ENCODE data around the gene CDC37. TPM values are rescaled to one million over a fixed set of nuclear protein-coding genes. Genes with fewer than 3 reads are reported as not detected.
"Not testable (repeated sequence)": the region's sequence is repeated elsewhere in the genome, so short reads cannot be mapped to it uniquely, and the experiment has no call there.

The CDC37 gene
- total RNA-seq, 2 experiments from 2014 or later: 239 to 244 TPM

GRCh38 chr19:10404888-10405820 lies 1.8 kb upstream of the CDC37 start:
- H3K27me3 Mint-ChIP-seq: no peaks in the 10 kb centered on the region
- peak overlapping the region; percentile 95 for H3K27ac Mint-ChIP-seq
- POLR2A ChIA-PET: interaction anchor here (0.8 to 24.6 kb wide), 12 partner anchors 20 to 239 kb away, joined by 3 to 780 read pairs (median 5); partner anchors contain the start of genes CDKN2D, DNMT1, ICAM1 and MRPL4
- CTCF ChIA-PET: interaction anchor here (0.6 to 22.2 kb wide), 16 partner anchors 16 to 678 kb away, joined by 3 to 707 read pairs (median 4); partner anchors contain the start of genes CDKN2D, ICAM1, PDE4A and QTRT1
- H3K4me1 Mint-ChIP-seq: peaks cover 71% of the 10 kb centered on the region
- H3K36me3 Mint-ChIP-seq (ENCODE audit: low read depth): peaks cover 45% of the 10 kb centered on the region
- H3K9me3 Mint-ChIP-seq: no peaks in the 10 kb centered on the region
- H3K4me3 Mint-ChIP-seq: peak overlapping the region; percentile 83
- DNase-seq: peak; percentile 84

GRCh38 chr19:10402441-10403038 lies 802 bp downstream of the CDC37 start:
- POLR2A ChIA-PET: interaction anchor here (0.7 to 24.6 kb wide), 5 partner anchors 22 to 151 kb away, joined by 3 to 780 read pairs (median 5); partner anchors contain the start of genes ICAM1, PDE4A and RAVER1
- H3K27ac Mint-ChIP-seq: peak overlapping the region; percentile 95
- peak overlapping the region; percentile 83 for H3K4me3 Mint-ChIP-seq
- H3K4me1 Mint-ChIP-seq: peaks cover 58% of the 10 kb centered on the region
- H3K36me3 Mint-ChIP-seq (ENCODE audit: low read depth): peaks cover 45% of the 10 kb centered on the region
- no peak for DNase-seq
- no peaks in the 10 kb centered on the region for H3K27me3 Mint-ChIP-seq
- CTCF ChIA-PET: interaction anchor here (1.4 to 22.2 kb wide), 7 partner anchors 11 to 297 kb away, joined by 3 to 707 read pairs (median 15); partner anchors contain the start of genes ICAM1 and PDE4A
- H3K9me3 Mint-ChIP-seq: no peaks in the 10 kb centered on the region

- CTCF ChIA-PET: interaction anchor here (0.8 to 22.2 kb wide), 8 partner anchors 8 to 141 kb away, joined by 3 to 707 read pairs (median 10); partner anchors contain the start of genes ICAM1 and PDE4A
- DNase-seq: no peak
- peaks cover 36% of the 10 kb centered on the region for H3K4me1 Mint-ChIP-seq
Measured at GRCh38 chr19:10399878-10400277, 3.5 kb downstream of the CDC37 start.

GRCh38 chr19:10399340-10399739 lies 4.0 kb downstream of the CDC37 start:
- not testable (repeated sequence) for H3K4me3 Mint-ChIP-seq

More at GRCh38 chr19:10399878-10400277, 3.5 kb downstream of the CDC37 start:
- POLR2A ChIA-PET: interaction anchor here (1.1 to 24.6 kb wide), 3 partner anchors 20 to 129 kb away, joined by 4 to 780 read pairs (median 5); partner anchors contain the start of genes ICAM1, PDE4A and TYK2
- Mint-ChIP-seq H3K36me3 (ENCODE audit: low read depth) (peaks cover 61% of the 10 kb centered on the region), H3K27ac (no peak overlapping the region), H3K9me3 (no peaks in the 10 kb centered on the region), H3K4me3 (no peak overlapping the region), H3K27me3 (no peaks in the 10 kb centered on the region)

GRCh38 chr19:10398819-10399218 lies 4.5 kb downstream of the CDC37 start:
- Mint-ChIP-seq H3K27me3 (no peaks in the 10 kb centered on the region), H3K27ac (no peak overlapping the region), H3K4me1 (peaks cover 36% of the 10 kb centered on the region), H3K4me3 (no peak overlapping the region), H3K9me3 (no peaks in the 10 kb centered on the region), H3K36me3 (ENCODE audit: low read depth) (peaks cover 65% of the 10 kb centered on the region)
- ChIA-PET POLR2A (interaction anchor here (24.6 kb wide), 1 partner anchor 26 kb away, joined by 780 read pairs; the partner anchor contains the start of gene PDE4A), CTCF (interaction anchor here (0.8 to 22.2 kb wide), 6 partner anchors 7 to 140 kb away, joined by 3 to 707 read pairs (median 19); partner anchors contain the start of genes ICAM1 and PDE4A)
- no peak for DNase-seq

More at GRCh38 chr19:10399340-10399739, 4.0 kb downstream of the CDC37 start:
- not testable (repeated sequence) for H3K9me3 Mint-ChIP-seq, DNase-seq, H3K27me3 Mint-ChIP-seq, H3K27ac Mint-ChIP-seq
- ChIA-PET CTCF (interaction anchor here (0.8 to 22.2 kb wide), 6 partner anchors 8 to 141 kb away, joined by 3 to 707 read pairs (median 19); partner anchors contain the start of genes ICAM1 and PDE4A), POLR2A (interaction anchor here (1.1 to 24.6 kb wide), 2 partner anchors 19 to 25 kb away, joined by 4 to 780 read pairs; partner anchors contain the start of genes PDE4A and TYK2)
- H3K4me1 Mint-ChIP-seq: peaks cover 36% of the 10 kb centered on the region
- peaks cover 62% of the 10 kb centered on the region for H3K36me3 Mint-ChIP-seq (ENCODE audit: low read depth)

- ChIA-PET CTCF (interaction anchor here (1.1 kb wide), 1 partner anchor 125 kb away, joined by 4 read pairs; the partner anchor contains the start of gene ICAM1), POLR2A (interaction anchor here (0.6 to 2.9 kb wide), 3 partner anchors 22 to 125 kb away, joined by 3 to 8 read pairs (median 3); partner anchors contain the start of gene ICAM1)
- H3K27me3 Mint-ChIP-seq: no peaks in the 10 kb centered on the region
- H3K36me3 Mint-ChIP-seq (ENCODE audit: low read depth): peaks cover 61% of the 10 kb centered on the region
- no peak overlapping the region for H3K27ac Mint-ChIP-seq
- no peak overlapping the region for H3K4me3 Mint-ChIP-seq
- H3K9me3 Mint-ChIP-seq: no peaks in the 10 kb centered on the region
- no peak for DNase-seq
- H3K4me1 Mint-ChIP-seq: peaks cover 21% of the 10 kb centered on the region
Measured at GRCh38 chr19:10395917-10396316, 7.4 kb downstream of the CDC37 start.

GRCh38 chr19:10395436-10395835 lies 7.9 kb downstream of the CDC37 start:
- DNase-seq: no peak
- Mint-ChIP-seq H3K27ac (no peak overlapping the region), H3K9me3 (no peaks in the 10 kb centered on the region), H3K36me3 (ENCODE audit: low read depth) (peaks cover 66% of the 10 kb centered on the region), H3K4me1 (peaks cover 18% of the 10 kb centered on the region), H3K4me3 (no peak overlapping the region), H3K27me3 (no peaks in the 10 kb centered on the region)
- ChIA-PET CTCF (interaction anchor here (0.7 to 1.1 kb wide), 2 partner anchors 124 to 135 kb away, joined by 4 read pairs; partner anchors contain the start of gene ICAM1), POLR2A (interaction anchor here (2.9 kb wide), 1 partner anchor 124 kb away, joined by 8 read pairs; the partner anchor contains the start of gene ICAM1)

- H3K36me3 Mint-ChIP-seq (ENCODE audit: low read depth): peaks cover 66% of the 10 kb centered on the region
- POLR2A ChIA-PET: interaction anchor here (0.8 to 1.0 kb wide), 2 partner anchors 135 to 136 kb away, joined by 3 read pairs; no protein-coding TSS in a partner anchor
- H3K4me1 Mint-ChIP-seq: peaks cover 14% of the 10 kb centered on the region
- no peaks in the 10 kb centered on the region for H3K27me3 Mint-ChIP-seq
- no peak for DNase-seq
- H3K27ac Mint-ChIP-seq: no peak overlapping the region
- H3K4me3 Mint-ChIP-seq: no peak overlapping the region
- H3K9me3 Mint-ChIP-seq: no peaks in the 10 kb centered on the region
- CTCF ChIA-PET: interaction anchor here (0.7 kb wide), 1 partner anchor 135 kb away, joined by 4 read pairs; no protein-coding TSS in a partner anchor
Measured at GRCh38 chr19:10395003-10395402, 8.3 kb downstream of the CDC37 start.

GRCh38 chr19:10393137-10393536 lies 10.2 kb downstream of the CDC37 start:
- H3K4me1 Mint-ChIP-seq: peaks cover 9% of the 10 kb centered on the region
- no peak overlapping the region for H3K27ac Mint-ChIP-seq

GRCh38 chr19:10392120-10392519 lies 11.2 kb downstream of the CDC37 start:
- H3K27me3 Mint-ChIP-seq: no peaks in the 10 kb centered on the region
- CTCF ChIA-PET: interaction anchor here (0.6 to 6.8 kb wide), 13 partner anchors 9 to 372 kb away, joined by 3 to 238 read pairs (median 4); partner anchors contain the start of genes CDC37, ICAM1, MRPL4 and TYK2
- no peaks in the 10 kb centered on the region for H3K9me3 Mint-ChIP-seq
- DNase-seq: no peak
- peaks cover 6% of the 10 kb centered on the region for H3K4me1 Mint-ChIP-seq
- H3K27ac Mint-ChIP-seq: no peak overlapping the region
- H3K36me3 Mint-ChIP-seq (ENCODE audit: low read depth): peaks cover 58% of the 10 kb centered on the region
- POLR2A ChIA-PET: interaction anchor here (2.5 to 3.3 kb wide), 3 partner anchors 11 to 133 kb away, joined by 8 to 17 read pairs (median 15); partner anchors contain the start of gene ICAM1
- no peak overlapping the region for H3K4me3 Mint-ChIP-seq

More at GRCh38 chr19:10393137-10393536, 10.2 kb downstream of the CDC37 start:
- H3K27me3 Mint-ChIP-seq: no peaks in the 10 kb centered on the region
- no peak overlapping the region for H3K4me3 Mint-ChIP-seq
- no peak for DNase-seq
- CTCF ChIA-PET: interaction anchor here (1.5 to 6.8 kb wide), 6 partner anchors 8 to 135 kb away, joined by 3 to 238 read pairs (median 18); partner anchors contain the start of genes CDC37, ICAM1 and TYK2
- peaks cover 66% of the 10 kb centered on the region for H3K36me3 Mint-ChIP-seq (ENCODE audit: low read depth)
- POLR2A ChIA-PET: interaction anchor here (1.0 to 3.3 kb wide), 3 partner anchors 12 to 134 kb away, joined by 3 to 17 read pairs (median 8); no protein-coding TSS in a partner anchor
- no peaks in the 10 kb centered on the region for H3K9me3 Mint-ChIP-seq

- CTCF ChIA-PET: interaction anchor here (0.6 to 6.8 kb wide), 22 partner anchors 8 to 309 kb away, joined by 3 to 238 read pairs (median 4); partner anchors contain the start of genes CDC37, ICAM1, MRPL4 and PDE4A
- DNase-seq: peak; percentile 71
- Mint-ChIP-seq H3K4me1 (peaks cover 7% of the 10 kb centered on the region), H3K9me3 (no peaks in the 10 kb centered on the region), H3K4me3 (no peak overlapping the region), H3K27ac (peak overlapping the region; percentile 53), H3K27me3 (no peaks in the 10 kb centered on the region), H3K36me3 (ENCODE audit: low read depth) (peaks cover 45% of the 10 kb centered on the region)
- POLR2A ChIA-PET: interaction anchor here (0.9 to 3.3 kb wide), 4 partner anchors 10 to 131 kb away, joined by 3 to 17 read pairs (median 12); partner anchors contain the start of gene ICAM1
Measured at GRCh38 chr19:10390652-10391286, 12.6 kb downstream of the CDC37 start.

Measured in activated CD4-positive, alpha-beta memory T cell treated with anti-CD3 and anti-CD28 coated beads, Interleukin-2, amount 10 ng/mL, durations not matched to agents 7 days and 5 days (primary cell).